Measurements from ENCODE around the gene GPRC6A.

The GPRC6A gene

GRCh38 chr6:116773886-116774285, 55.0 kb downstream of the GPRC6A start:
- DNase-seq = no peak

DNA sequence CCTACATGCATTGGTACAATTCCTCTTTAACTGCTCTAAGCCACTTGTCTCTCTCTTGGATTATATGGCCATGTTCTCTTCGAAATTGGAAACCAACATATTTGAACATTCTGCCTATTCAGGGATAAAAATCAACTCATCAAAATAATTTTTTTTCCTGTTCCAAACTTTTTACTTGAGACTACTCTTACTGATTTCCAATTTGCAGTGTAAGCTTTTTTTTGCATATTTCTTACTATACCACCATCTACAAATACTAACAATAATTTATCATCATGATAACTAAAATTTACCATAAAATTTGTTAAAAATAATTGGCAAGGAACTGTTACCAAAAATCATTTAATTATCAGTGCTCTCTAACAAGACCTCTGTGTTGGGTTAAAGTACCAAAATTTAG, 56.4 kb downstream of the GPRC6A start:
- DNase-seq = no peak

DNA sequence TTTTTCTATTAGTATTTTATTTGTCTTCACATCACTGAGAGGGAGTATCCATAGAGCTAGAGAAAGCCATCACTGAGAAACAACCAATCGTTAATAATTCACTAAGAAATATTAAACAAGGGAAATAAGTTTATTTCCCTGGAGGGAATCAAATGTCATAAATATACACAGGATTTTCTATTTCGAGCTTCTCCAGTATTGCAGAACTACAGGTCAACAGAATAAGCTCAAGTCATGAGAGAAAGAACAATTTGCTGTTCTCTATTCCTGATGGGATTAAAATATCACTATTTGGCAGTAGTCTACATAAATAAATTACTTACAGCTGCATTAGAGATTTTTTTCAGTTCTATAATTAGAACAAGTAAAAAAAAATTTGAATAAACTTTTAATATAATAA, 61.2 kb downstream of the GPRC6A start:
- no peak for DNase-seq

DNA sequence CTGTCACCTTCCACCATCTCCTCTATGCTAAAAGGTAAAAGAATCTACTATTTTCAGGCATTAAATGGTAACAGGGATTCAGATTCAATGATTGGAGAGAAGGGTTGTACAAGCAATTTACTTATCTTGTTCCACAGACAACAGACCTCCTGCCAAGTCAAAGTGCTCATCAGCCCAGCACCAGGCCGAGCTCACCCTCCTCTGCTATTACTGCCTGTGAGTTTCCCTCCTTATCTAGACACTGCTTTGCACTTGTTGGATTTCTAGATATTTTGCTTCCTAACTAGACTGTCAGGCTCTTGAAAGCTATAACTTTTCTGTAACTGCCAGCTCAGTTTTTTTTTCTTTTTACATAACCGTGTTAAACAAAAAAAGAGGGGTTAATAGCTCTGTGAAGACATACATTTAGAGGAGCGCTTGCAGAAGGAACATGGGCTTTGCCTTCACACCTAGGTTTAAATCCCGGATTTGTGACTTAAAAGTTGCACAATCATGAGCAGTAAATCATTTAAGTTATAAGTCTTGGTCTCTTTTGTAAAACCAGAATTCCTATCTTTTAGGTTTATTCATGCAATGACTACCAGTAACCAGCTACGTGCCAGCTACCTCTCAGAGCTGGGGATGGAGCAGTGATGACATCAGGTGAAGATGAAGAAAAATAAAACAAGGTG, 62.2 kb downstream of the GPRC6A start:
- no peak for DNase-seq

DNA sequence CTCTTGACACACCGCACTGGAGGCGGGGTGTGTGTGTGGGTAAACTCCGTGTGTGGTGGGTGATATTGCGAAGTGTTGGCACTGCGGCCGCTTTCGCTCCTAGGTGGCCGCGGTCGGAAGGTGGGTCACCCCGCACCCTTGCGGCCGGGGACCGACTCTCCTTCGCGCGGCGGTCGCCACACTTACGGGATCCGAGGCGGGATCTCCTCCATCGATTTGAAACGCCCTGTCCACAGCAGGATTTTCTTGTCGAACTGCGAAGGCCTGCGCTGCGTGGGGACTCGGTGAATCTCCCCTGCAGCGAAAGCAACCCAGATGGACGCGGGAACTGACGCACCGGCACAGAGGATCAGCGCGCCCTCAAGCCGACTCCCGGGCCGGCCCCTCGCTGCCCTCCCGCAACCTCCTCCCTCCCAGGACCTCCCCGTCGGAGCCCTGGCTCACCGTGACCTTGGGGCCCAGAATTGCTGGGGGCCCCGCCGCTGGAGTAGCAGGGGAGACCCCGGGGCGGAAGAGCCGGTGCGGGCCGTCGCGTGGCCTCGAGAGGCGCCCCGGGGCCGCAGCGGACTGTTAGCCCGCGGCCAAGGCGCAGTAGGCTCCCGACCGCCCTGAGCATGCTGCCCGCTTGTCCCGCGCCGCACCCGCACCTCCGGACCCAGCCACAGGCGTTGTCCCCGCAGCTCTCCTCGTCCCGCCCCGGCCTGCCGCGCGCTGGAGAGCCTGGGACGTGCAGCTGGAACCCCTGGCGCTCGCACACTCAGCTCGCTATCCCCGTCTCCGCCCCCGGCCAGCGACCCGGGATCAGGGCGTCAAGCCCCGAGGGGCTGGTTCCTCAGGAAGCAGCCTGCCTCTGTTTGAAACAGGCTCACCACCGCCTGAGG, 63.7 kb downstream of the GPRC6A start, which contains the start of gene FAM162B:
Gene FAM162B (minus strand): TSS at position 759 of the 881 bp plus-strand sequence. CDS start 143 bp downstream, at position 616.
- no peak for DNase-seq

GRCh38 chr6:116764629-116764960, 64.3 kb downstream of the GPRC6A start:
- no peak for DNase-seq

- no peak for DNase-seq
Observed at GRCh38 chr6:116763906-116764628, 64.8 kb downstream of the GPRC6A start.

- DNase-seq = no peak
Observed at GRCh38 chr6:116763048-116763447, 65.8 kb downstream of the GPRC6A start.

- no peak for DNase-seq
Observed at GRCh38 chr6:116762235-116762634, 66.6 kb downstream of the GPRC6A start.

DNA sequence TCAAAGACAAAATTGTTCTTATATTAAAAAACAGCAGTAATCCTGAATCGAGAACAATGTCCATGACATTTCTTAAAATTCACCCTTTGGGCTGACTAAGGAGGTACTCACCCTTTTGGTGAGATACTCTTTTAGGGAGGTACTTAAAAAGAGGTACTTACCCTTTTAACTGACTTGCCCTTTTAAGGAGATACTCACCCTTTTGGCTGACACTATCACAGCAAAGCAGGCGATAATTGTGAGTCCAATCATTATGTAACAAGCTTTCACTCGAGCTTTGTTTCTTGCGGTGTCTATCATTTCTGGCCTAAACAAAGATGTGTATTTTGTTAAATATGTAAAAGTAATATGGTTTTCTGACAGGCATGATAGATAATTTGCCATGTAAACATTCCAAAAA, 67.1 kb downstream of the GPRC6A start:
- no peak for DNase-seq

GRCh38 chr6:116745176-116745575, 83.7 kb downstream of the GPRC6A start:
- no peak for DNase-seq
